ENCODE results near the gene HGS. TPM values are rescaled to one million over a fixed set of nuclear protein-coding genes. Genes with fewer than 3 reads are reported as not detected.

Gene HGS
- total RNA-seq, 1 donor from 2014 or later: 36.6 TPM

GRCh38 chr17:81741049-81741593 lies 57.3 kb downstream of the HGS start:
- no peak for DNase-seq

- no peak for DNase-seq
Measured at GRCh38 chr17:81741594-81742452, 58.0 kb downstream of the HGS start.

Small RNA genes lying within 50 kb of the gene (small RNA-seq; reads per million reads assigned to genes)
- not detected for gene MIR6786 (ENCODE audit: low replicate concordance)

Other genes with a start within 250 kb of the HGS start
- 2,123 TPM for gene ACTG1, start 171.2 kb upstream of the HGS start, total RNA-seq
- gene FSCN2, start 155.6 kb upstream of the HGS start, total RNA-seq: 0.99 TPM
- 12.4 TPM for gene FAAP100, start 131.7 kb upstream of the HGS start, total RNA-seq
- gene NPLOC4, start 46.9 kb upstream of the HGS start, total RNA-seq: 35.4 TPM
- gene TSPAN10, start 46.8 kb upstream of the HGS start, total RNA-seq: 1.2 TPM
- 0.49 TPM for gene PDE6G, start 27.5 kb upstream of the HGS start, total RNA-seq
- 8.5 TPM for gene OXLD1, start 17.4 kb upstream of the HGS start, total RNA-seq
- gene CCDC137, start 17.3 kb upstream of the HGS start, total RNA-seq: 5.9 TPM
- 32.1 TPM for gene ARL16, start 214 bp upstream of the HGS start, total RNA-seq
- 9.2 TPM for gene MRPL12, start 19.4 kb downstream of the HGS start, total RNA-seq
- gene SLC25A10, start 28.3 kb downstream of the HGS start, total RNA-seq: 7.1 TPM
- not detected for gene GCGR, start 120.1 kb downstream of the HGS start, total RNA-seq
- 35.6 TPM for gene MCRIP1, start 149.3 kb downstream of the HGS start, total RNA-seq
- 10.0 TPM for gene PPP1R27, start 151.0 kb downstream of the HGS start, total RNA-seq
- 208 TPM for gene P4HB, start 176.5 kb downstream of the HGS start, total RNA-seq
- 51.6 TPM for gene ARHGDIA, start 187.3 kb downstream of the HGS start, total RNA-seq
- 67.6 TPM for gene ALYREF, start 207.6 kb downstream of the HGS start, total RNA-seq
- 60.1 TPM for gene ANAPC11, start 207.7 kb downstream of the HGS start, total RNA-seq
- gene NPB, start 218.2 kb downstream of the HGS start, total RNA-seq: 0.59 TPM
- gene PCYT2, start 227.4 kb downstream of the HGS start, total RNA-seq: 18.6 TPM
- gene SIRT7, start 234.2 kb downstream of the HGS start, total RNA-seq: 12.6 TPM
- gene MAFG, start 243.7 kb downstream of the HGS start, total RNA-seq: 8.1 TPM